GM20431 (cell line): ENCODE measurements around the gene ITGA1.

ENCODE experiments used
- in situ Hi-C: fragments of 300-500 bp; cut with MseI, MboI; formaldehyde crosslinking; loops from one replicate; pipeline ENCODE4 v1.15.0; 2020; ENCODE audit warnings: low sequenced_read_pairs; ENCODE audit not compliant: unreplicated experiment

Gene ITGA1

DNA sequence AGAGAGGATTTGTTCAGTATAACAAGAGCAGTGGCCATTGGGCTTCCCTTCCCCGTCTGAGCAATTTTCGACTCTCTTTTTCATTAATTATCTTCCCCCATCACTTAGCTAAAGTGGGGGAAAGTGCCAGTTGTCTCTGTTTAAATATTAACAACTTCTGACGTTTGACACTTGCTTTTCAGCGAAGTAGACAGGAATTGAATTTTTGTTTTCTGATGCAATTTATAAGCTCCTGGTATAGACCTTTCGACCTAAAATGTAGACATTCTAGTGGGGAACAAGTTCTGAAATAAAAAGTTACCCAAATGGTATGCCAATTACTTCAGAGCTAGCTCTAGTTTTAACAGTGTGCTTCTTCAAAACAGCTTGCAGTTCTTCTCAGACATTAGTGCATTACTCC, 100.6 kb downstream of the ITGA1 start:
- in situ Hi-C loops, result no loop called here

DNA sequence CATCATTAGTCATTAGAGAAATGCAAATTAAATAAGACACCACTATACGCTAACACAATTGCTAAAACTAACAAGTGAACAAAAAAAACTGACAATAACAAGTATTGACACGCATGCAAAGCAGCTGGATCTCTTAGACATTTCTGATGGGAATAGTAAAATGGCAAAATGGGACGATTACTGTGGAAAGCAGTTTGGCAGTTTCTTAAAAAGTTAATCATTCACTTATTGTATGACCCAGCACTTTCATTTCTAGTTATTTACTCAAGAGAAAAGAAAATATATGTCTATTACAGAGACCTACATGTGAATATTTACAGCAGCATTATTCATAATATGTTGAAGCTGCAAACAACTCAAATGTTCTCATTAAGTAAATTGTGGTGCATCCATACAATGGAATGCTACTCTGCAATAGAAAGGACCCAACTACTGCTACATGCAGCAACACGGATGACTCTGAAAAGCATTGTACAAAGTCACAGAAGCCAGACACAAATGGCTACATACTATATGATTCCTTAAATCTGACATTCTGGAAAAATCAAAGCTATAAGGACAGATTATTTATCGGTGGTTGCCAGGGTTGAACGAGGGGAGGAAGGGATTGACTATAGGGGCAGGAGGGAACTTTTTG, 104.6 kb downstream of the ITGA1 start:
- in situ Hi-C loops, result no loop called here

DNA sequence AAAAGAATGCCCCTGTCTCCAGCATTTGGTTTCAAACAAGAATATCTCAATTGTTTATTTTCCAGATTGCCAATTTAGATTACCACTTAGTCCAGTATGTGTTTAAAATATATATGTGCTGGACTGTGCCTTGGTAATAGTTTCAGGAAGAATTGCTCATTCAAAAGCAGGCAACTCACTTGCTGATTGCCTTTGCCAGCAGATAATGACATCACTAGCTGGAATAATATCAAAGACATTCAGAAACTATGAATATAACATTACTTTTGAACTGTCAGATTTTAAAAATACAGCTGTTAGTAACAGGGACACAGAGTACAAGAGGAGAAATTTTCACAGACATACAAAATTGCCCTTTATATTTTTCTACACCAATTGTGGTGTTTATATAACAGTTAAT, 105.4 kb downstream of the ITGA1 start:
- in situ Hi-C loops, result no loop called here

DNA sequence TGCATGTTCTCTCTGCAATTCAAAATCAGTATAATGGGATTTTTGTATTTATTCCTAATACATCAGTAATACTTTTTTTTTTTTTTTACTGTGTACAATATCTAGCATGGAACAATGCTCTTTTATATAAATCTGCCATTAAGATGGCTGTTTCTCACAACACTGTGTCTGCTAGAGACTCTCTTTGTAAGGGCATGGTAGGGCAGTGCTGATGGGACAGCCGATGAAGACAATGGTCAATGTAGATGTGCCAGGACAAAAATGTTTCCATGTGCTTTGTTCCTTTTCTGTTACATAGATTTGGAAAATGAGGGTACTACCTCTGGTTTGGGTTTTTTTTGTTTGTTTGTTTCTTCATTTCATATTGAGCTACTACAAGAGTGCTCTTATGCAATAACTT, 106.1 kb downstream of the ITGA1 start:
- in situ Hi-C loops, result no loop called here

DNA sequence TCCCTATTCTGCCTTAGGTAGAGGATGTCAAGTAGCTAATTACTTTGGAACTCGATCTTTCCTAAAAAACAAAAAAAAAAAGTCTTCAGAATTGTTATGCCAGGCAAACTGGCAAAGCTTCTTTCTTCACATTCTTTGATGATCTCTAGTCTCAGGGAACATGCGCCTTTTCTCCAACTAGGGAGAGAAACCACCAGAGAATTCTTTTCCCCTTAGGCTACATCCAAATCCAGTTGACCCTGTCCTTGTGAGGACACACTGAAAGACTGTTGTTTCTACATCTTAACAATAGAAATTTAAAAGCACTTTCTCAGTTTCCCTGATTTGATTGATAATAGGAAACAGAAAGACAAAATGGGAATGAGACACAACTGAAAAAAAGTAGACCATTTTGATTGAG, 106.7 kb downstream of the ITGA1 start:
- in situ Hi-C loops, result no loop called here

DNA sequence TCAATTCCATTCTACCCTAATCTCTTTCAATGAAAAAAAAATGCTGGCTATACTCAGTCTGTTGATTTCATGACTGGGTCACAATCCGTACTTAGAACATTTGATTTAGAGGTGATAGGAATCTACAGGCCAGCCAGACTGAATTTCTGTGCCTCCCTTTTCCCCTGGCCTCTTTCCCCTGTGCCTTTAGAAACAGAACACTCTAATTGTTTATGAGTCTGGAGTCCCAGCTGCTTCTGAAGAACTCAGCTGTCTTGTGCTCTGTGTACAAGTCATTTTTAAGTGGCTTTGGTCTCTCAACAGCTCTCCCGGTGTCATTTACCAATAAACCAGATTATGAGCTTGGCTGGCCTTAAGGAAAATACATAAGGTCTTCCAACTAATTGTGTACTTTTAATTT, 107.4 kb downstream of the ITGA1 start:
- in situ Hi-C loops, result no loop called here

DNA sequence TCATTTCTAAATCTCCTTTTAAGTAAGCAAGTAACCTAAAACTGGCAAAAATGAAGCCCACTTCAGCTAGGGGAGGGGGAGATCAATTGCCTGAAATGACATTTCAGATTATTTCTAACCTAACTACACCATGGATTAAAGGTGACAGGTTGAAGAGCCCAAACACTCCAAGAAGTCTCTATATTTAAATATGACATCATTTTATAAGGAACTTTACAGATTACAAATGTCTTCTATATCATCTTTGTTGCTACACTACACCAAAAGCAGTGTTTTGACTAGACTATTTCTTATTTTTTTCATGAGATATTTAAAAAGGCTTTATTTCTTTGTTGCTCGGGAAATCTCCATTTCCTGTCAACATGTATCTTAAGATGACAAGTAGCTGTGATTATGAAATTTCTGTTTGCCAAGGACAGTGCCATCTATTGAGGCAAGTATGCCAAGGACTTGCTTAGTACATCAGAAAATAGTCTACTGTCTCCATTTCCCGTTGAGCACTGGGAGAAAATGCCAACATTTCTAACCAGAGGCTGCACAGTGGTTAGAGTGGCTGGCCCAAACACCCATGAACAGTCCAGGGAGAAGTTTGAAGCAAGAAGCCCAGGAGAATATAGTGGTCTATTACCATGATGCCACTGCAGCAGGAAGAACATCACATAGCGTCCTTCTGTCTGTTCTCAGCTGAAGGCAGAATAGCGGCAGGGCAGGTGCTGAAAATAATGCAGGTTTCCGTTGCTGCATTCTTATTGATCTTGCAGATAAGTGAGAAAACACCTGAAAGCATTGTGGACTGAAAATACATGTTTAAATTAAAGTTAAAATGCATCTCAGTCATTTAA, 108.1 kb downstream of the ITGA1 start:
- in situ Hi-C loops, result no loop called here

DNA sequence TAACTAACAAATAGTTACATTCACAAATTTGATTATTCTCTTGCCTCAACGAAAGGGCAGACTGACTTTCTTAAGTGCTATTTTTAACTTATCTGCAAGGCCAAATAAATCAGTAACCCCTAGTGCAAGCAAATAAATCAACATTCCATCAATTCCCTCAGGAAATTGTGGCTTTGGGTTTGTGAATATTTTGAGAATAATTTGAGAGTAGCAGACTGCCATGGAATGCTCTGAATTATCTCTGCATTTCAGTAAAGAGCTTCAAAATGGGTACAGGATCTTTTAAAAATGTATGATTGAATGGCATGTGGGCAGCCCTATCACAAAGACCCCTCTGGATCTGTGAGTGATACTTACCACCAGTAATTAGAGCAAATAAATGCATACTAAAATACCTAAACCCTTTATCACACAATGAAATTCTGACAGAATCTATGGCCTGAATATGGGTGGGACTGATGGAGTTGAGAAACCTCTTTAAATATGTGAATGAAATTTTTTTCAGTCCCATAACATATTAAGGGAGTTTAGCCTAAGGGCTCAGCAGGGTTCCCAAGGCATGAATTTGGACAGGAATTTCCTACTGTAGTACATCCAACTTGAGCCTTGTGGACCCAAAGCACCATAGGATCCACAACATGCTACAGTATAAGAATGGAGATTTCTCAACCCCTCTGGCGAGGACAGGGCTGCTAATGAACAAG, 109.0 kb downstream of the ITGA1 start:
- in situ Hi-C loops, result no loop called here

DNA sequence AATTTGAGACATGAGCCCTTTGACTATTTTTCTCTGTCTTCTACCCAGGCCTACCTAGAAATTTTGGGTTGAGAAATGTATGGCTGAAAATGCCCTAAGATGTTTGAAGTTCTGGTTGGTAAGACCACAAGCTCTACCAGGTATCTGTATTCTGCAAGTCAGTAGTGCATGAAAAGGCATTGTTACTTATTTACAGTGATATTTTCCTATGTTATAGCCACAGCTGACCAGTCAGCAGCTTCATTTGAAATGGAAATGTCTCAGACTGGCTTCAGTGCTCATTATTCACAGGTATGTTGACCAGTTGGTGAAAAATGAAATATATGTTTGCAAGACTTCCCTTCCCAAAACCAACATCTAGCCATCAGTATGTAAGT, 109.5 kb downstream of the ITGA1 start:
- in situ Hi-C loops, result no loop called here

DNA sequence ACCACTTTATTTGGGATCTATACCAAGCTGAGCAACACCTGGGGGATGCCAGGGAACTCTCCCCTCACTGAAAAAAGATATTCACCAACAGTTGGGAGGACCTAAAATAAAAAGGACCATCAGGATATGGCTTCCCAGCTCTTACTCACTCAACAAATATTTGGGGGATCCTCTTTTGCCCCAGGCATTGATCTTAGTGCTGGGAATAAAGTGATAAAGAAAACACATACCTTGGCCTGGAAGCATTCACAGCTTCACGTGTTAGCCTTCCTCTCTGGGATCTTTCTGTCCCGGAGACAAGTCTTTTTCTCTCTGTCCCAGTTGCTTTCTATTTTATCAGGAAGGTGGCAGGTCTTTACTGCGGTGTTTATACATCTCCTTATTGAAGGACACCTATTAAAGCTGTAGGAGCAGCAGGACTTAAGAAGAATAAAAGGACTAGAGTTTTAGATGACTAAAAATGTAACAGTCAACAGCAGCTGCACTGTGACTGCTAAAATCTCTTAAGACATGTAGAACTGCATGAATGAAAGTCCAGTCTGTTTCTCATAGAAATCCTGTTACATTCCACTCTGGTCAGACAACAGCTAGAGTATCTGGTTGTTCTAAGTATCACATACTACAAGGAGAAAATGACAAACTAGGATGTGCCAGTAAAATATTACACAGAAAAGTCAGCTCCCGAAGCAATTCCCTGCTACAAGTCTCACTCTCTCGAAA, 111.4 kb downstream of the ITGA1 start:
- in situ Hi-C loops, result no loop called here

DNA sequence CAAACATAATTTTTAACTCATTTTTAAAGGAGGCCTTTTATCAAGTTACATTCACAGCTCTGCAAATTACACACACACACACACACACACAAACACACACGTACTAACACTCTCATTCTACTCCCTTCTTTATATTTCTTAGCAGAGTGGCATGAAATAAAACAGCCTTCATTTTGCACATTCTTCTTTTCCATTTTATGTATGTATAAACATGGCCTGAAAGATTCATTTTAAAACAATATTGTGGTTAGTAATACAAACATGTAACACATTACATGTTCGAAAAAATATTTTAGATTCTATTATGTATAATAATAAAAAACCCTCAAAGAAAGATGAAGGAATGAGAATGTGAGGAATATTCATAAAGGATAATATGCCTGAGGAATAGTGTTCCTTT, 115.4 kb downstream of the ITGA1 start:
- in situ Hi-C loops, result loop anchor here (25.0 kb wide), 1 partner anchor 216 kb away; no protein-coding TSS in a partner anchor

DNA sequence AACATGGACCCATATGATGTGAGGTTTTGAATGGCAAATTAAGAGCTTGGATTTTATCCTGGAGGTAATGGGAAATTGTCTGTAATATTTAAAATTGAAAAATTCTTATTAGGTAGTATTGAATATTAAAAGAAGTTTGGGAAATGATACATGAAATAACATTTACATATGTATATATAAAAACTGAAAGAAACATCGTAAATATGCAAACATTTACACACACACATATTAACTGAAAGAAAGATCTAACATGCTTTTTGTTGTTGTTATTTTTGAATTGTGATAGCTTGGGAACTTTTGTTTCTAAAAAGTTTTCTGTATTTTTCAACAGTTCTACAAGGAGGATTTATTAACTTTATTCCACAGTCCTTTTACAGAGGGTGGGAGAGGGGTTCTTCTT, 118.6 kb downstream of the ITGA1 start:
- in situ Hi-C loops, result loop anchor here (25.0 kb wide), 1 partner anchor 219 kb away; no protein-coding TSS in a partner anchor

DNA sequence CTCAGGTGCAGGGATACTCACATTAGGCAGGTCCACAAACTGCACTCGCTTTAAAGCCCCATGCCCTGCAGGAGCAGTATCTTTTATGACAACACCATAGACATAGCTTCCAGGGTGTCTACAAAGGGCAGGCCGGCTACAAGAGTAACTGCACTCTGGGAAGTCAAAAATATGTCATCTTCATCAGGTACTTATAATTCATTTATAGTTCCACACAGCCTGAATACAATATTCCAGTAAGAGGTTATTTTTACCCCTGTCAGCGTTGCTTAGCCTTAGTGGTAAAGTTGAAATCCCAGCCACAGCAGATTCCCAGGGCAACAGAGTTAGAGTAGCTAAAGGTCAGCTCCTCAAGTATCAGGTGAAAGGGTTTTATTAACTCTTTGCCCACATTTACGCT, 119.1 kb downstream of the ITGA1 start:
- in situ Hi-C loops, result loop anchor here (25.0 kb wide), 1 partner anchor 220 kb away; no protein-coding TSS in a partner anchor

DNA sequence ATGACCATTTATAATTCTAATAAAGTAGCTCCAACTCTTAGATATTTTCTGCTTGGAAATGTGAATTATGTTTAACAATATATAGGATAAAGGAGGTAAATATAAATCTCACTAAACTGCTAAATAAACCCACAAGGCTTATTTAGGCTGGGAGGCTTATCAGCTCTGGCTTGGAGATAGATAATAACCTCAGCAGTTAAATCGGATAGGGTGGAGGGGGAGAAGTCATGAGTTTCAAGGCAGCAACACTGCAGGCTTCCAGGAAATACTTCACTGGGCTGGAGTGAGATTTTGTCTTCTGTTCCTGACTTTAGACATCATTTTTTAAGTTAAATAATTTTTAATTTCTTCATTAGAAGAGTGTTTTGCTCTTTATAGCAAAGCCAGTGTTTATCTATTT, 121.5 kb downstream of the ITGA1 start:
- in situ Hi-C loops, result loop anchor here (25.0 kb wide), 1 partner anchor 222 kb away; no protein-coding TSS in a partner anchor

DNA sequence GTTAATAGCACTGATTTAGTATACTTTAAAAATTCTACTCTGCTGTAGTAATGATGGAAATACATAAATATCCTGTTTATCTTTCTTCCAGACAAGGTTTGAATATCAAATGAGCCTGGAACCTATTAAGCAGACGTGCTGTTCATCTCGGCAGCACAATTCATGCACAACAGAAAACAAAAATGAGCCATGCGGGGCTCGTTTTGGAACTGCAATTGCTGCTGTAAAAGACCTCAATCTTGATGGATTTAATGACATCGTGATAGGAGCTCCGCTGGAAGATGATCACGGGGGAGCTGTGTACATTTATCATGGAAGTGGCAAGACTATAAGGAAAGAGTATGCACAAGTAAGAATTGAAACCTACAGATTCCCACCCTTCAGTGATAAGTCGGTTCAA, 122.4 kb downstream of the ITGA1 start:
- in situ Hi-C loops, result loop anchor here (10.0 to 25.0 kb wide), 2 partner anchors 125 to 223 kb away; partner anchors contain the start of genes ITGA1 and PELO

DNA sequence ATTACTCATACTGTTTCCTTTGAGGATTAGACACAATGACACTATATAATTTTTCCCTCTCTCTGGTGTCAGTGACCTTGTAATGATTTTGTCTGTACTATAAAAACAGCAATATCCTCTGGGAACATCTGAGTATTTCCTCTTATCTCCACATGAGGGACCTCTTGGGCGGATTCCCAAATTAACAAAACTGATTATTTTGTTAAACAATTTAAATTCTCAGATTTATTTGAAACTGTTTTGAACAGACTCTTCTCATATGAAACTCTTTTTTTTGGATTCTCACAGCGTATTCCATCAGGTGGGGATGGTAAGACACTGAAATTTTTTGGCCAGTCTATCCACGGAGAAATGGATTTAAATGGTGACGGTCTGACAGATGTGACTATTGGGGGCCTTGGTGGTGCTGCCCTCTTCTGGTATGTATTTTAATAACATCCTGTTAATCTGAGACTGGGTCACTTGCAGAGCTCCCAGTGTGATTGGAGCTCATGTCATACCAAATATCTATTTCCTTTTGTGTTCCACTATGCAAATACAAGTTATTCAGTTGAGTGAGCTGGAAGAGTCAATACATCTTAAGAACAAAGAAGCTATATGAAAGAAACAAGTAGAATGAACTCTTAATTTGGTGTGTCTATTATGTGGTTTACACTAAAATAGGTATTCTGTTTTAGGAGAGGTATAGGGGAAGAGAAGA, 127.6 kb downstream of the ITGA1 start:
- in situ Hi-C loops, result loop anchor here (10.0 to 25.0 kb wide), 2 partner anchors 131 to 228 kb away; partner anchors contain the start of genes ITGA1 and PELO

DNA sequence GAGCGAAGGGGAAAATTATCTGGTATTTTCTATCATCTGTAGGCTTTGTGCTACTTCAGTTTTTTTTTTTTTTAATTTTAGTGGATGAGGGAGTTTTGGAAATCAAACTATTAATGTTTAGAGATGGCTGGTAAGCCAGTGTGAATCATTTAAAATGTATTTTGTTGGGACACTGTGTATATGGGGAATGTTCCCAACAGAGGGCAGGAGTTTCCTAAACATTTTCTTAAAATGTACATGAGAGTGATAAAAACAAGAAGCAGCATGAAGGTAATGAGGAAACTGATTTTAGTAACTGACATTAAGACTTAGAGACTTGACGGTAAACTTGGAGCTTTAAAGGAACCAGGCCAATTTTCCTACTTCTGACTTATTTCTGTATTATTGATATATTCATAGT, 133.2 kb downstream of the ITGA1 start:
- in situ Hi-C loops, result loop anchor here (25.0 kb wide), 1 partner anchor 234 kb away; no protein-coding TSS in a partner anchor

DNA sequence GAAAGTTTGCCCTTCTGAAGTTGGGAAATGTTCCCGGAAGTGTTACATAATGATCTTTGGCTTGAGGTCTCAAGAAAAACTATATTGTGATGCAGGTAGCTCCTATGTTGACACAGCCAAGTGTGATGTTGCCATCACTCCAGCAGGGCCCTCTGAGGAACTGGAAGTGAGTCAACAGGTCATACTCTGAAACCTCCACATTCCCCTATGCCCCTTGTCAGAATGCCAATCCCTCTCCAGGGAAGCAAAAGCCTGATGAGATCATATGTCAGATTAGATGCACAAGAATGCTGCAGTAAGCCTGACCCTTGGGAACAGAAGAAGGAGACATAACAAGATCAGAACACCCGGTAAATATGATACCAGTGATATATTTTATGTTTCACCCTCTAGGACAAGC, 134.7 kb downstream of the ITGA1 start:
- in situ Hi-C loops, result loop anchor here (25.0 kb wide), 1 partner anchor 235 kb away; no protein-coding TSS in a partner anchor

DNA sequence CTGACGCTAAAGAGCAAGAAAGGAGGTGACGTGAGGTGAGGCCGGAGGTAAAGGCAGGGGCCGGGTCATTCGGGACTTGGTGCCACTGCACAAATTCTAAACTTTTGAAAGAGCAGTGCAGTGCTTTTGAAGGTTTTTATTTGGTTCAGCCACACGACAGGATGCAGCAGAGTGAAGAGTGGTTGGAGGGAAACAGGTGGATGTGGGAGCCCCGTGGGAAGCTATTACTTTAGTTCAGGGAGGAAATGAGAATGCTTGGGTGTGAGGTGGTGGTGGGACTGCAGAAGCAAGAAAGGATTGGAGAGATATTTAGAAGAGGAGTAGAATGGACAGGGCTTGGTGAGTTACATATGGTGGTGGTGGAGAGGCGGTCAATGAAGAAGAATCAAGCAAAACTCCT, 136.7 kb downstream of the ITGA1 start:
- in situ Hi-C loops, result loop anchor here (25.0 kb wide), 1 partner anchor 237 kb away; no protein-coding TSS in a partner anchor
